ENCODE data around the gene NT5C1A. TPM values are rescaled to one million over a fixed set of nuclear protein-coding genes. Genes with fewer than 3 reads are reported as not detected.
A peak's percentile ranks its signal among the peaks of the same experiment; 100 is the strongest.

NT5C1A gene
- total RNA-seq, 1 experiment from 2014 or later, result not detected

DNA sequence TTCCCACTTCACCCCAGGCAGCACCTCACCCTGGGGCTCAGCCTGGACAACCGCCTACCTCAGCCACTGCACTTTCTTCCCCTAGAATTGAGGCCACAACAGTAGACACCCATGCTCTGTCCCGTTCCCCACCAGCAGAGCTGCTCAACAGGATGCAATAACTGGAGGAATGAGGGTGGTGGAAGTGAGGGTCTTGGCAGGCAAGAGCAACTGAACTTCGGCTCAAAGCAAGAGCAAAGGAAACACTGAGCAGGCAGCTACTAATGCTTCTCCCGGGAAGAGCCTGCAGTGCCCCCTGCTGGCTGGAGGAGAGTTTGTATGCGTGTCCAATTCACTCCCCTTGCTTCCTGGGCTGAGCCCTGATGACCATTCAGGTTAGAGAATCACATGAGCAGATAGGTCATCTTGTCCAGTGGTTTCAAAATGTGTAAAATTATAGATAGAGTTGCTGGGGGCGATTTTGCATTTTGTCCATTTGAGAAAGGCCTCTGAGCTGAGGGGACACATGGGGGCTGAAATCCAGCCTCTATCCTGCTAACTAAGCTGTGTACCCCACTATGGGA lies 13.9 kb downstream of the NT5C1A start:
- no peaks in the 10 kb centered on the region for H3K79me2 ChIP-seq (ENCODE audit: insufficient read depth, low read length)
- H2BK15ac ChIP-seq (ENCODE audit: low read depth, low read length), result no peak overlapping the region
- no peaks in the 10 kb centered on the region for H3K9me3 Mint-ChIP-seq
- H3K4me1 ChIP-seq (ENCODE audit: insufficient read depth, low read length), result no peaks in the 10 kb centered on the region
- no peaks in the 10 kb centered on the region for H3K79me1 ChIP-seq (ENCODE audit: insufficient read depth, low read depth, low read length, poor library complexity, severe bottlenecking)
- H3K4me3 Mint-ChIP-seq, result no peak overlapping the region; a peak in 2 of 5 replicates
- H4K91ac ChIP-seq (ENCODE audit: insufficient read length, low read depth, low read length), result no peak overlapping the region
- no peaks in the 10 kb centered on the region for H3K36me3 Mint-ChIP-seq (ENCODE audit: insufficient read depth in 1 of 3, low read depth in 3 of 3)
- H3K9ac ChIP-seq (ENCODE audit: extremely low read depth, insufficient read length, low read length), result no peak overlapping the region
- no peak overlapping the region for H4K8ac ChIP-seq (replicated peaks; ENCODE audit: insufficient read length, low read depth, low read length)
- H3K27me3 Mint-ChIP-seq (ENCODE audit: low read depth), result peaks cover 99% of the 10 kb centered on the region
- H4K5ac ChIP-seq (ENCODE audit: insufficient read length, low read depth, low read length), result no peak overlapping the region
- H3K27ac Mint-ChIP-seq, result no peak overlapping the region; a peak in 1 of 7 replicates
- DNase-seq, result peak; percentile 85
- no peak overlapping the region for H2BK5ac ChIP-seq (ENCODE audit: insufficient read length, low read length)
- no peak overlapping the region for H2BK20ac ChIP-seq (ENCODE audit: low read depth, low read length, poor library complexity, severe bottlenecking)
- WGBS (ENCODE audit: extremely low coverage, insufficient read length, low lambda C conversion rate), result no CpG with 5 or more reads among the region's 6 CpGs
- H3K23ac ChIP-seq (ENCODE audit: insufficient read length, low read depth, low read length), result no peak overlapping the region
- no peak overlapping the region for H3K56ac ChIP-seq (ENCODE audit: insufficient read length, low read depth, low read length)
- no peak overlapping the region for H3K18ac ChIP-seq (ENCODE audit: insufficient read length, low read depth, low read length)
- H4K20me1 ChIP-seq (ENCODE audit: control insufficient read depth, insufficient read depth, insufficient read length), result no peaks in the 10 kb centered on the region
- no peak overlapping the region for H3K4ac ChIP-seq (ENCODE audit: low read depth, low read length)
- H3T11ph ChIP-seq (ENCODE audit: low read length), result no peak overlapping the region
- no peak overlapping the region for H2AFZ ChIP-seq (ENCODE audit: low read length)
- H3K14ac ChIP-seq (ENCODE audit: insufficient read depth, low read length), result no peak overlapping the region
- no peaks in the 10 kb centered on the region for H3K23me2 ChIP-seq (ENCODE audit: insufficient read length, low read depth, low read length, poor library complexity, severe bottlenecking)
- peaks cover 3% of the 10 kb centered on the region; the same call in 1 of the 2 replicates for H3K27me3 ChIP-seq (ENCODE audit: insufficient read depth, low read length)
- H3K4me1 Mint-ChIP-seq, result peaks cover 3 to 6% of the 10 kb centered on the region in 2 experiments
- no peak overlapping the region for H2AK5ac ChIP-seq (ENCODE audit: insufficient read length, low read length)
- H3K27ac ChIP-seq (ENCODE audit: insufficient read length, low read depth, low read length), result no peak overlapping the region
- no peak overlapping the region for H3K4me2 ChIP-seq (ENCODE audit: insufficient read depth, insufficient read length, low read length)
- H3K9me3 ChIP-seq (ENCODE audit: control insufficient read depth, low read depth, low read length), result no peaks in the 10 kb centered on the region
- TF ChIP-seq, protein P1, sequence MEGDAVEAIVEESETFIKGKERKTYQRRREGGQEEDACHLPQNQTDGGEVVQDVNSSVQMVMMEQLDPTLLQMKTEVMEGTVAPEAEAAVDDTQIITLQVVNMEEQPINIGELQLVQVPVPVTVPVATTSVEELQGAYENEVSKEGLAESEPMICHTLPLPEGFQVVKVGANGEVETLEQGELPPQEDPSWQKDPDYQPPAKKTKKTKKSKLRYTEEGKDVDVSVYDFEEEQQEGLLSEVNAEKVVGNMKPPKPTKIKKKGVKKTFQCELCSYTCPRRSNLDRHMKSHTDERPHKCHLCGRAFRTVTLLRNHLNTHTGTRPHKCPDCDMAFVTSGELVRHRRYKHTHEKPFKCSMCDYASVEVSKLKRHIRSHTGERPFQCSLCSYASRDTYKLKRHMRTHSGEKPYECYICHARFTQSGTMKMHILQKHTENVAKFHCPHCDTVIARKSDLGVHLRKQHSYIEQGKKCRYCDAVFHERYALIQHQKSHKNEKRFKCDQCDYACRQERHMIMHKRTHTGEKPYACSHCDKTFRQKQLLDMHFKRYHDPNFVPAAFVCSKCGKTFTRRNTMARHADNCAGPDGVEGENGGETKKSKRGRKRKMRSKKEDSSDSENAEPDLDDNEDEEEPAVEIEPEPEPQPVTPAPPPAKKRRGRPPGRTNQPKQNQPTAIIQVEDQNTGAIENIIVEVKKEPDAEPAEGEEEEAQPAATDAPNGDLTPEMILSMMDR (conservative IDR thresholded peaks at IDR 0.05), result peak; percentile 95
- no peak overlapping the region for H2BK12ac ChIP-seq (ENCODE audit: insufficient read length, low read depth, low read length)
- no peak overlapping the region for H2BK120ac ChIP-seq (ENCODE audit: low read depth, low read length, poor library complexity, severe bottlenecking)
